Measurements from ENCODE around the gene MFNG. TPM values are rescaled to one million over a fixed set of nuclear protein-coding genes. Genes with fewer than 3 reads are reported as not detected.

The MFNG gene
- total RNA-seq, 4 donors from 2014 or later = 11.7 to 24.9 (median 19.4) TPM

DNA sequence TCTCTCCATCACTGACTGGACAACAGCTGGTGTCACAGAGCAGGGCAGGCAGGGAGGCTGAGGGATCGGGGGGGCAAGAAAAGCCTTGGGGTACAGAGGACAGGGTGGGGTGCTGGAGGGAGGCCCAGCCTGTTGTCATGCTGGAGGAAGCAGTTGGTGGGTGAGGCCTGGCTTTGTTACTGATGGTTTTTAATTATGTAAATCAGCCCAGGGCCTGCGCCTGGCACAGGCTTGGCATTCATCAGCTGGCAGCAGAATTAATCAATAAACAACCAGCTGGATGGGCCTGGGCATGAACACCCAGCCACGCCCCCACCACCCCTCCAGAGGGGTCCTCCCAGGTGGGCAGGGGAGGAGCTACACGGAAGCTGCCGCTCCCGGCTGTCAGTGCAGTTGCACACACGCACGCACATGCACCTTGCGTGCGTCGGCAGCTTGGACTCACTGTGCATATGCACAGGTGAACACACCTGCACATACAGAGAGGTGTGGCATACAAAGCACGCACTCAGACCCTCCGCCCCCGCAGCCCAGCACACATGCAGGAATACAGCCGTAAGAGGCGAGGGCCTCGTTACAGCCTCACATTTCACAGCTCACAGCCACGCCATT is 37.6 kb downstream of the MFNG start:
- no peak for DNase-seq (ENCODE audit: low spot score in 2 of 2)
- peaks cover 0 to 13% (median 2%) of the 10 kb centered on the region in 4 donors for H3K9me3 ChIP-seq
- H3K27ac ChIP-seq = no peak overlapping the region
- peaks cover 0 to 24% of the 10 kb centered on the region in 2 donors for H3K27me3 ChIP-seq
- H3K4me1 ChIP-seq = no peaks in the 10 kb centered on the region
- TF ChIP-seq EP300 (IDR thresholded peaks at IDR 0.05) (no peak), POLR2A (IDR thresholded peaks at IDR 0.05) (no peak)
- TF ChIP-seq, protein P1, sequence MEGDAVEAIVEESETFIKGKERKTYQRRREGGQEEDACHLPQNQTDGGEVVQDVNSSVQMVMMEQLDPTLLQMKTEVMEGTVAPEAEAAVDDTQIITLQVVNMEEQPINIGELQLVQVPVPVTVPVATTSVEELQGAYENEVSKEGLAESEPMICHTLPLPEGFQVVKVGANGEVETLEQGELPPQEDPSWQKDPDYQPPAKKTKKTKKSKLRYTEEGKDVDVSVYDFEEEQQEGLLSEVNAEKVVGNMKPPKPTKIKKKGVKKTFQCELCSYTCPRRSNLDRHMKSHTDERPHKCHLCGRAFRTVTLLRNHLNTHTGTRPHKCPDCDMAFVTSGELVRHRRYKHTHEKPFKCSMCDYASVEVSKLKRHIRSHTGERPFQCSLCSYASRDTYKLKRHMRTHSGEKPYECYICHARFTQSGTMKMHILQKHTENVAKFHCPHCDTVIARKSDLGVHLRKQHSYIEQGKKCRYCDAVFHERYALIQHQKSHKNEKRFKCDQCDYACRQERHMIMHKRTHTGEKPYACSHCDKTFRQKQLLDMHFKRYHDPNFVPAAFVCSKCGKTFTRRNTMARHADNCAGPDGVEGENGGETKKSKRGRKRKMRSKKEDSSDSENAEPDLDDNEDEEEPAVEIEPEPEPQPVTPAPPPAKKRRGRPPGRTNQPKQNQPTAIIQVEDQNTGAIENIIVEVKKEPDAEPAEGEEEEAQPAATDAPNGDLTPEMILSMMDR (IDR thresholded peaks at IDR 0.05) = no peak
- H3K36me3 ChIP-seq = no peaks in the 10 kb centered on the region
- 77 to 79% methylated on average over 18 of the region's 18 CpGs for WGBS, 2 donors
- no peak overlapping the region for H3K4me3 ChIP-seq

DNA sequence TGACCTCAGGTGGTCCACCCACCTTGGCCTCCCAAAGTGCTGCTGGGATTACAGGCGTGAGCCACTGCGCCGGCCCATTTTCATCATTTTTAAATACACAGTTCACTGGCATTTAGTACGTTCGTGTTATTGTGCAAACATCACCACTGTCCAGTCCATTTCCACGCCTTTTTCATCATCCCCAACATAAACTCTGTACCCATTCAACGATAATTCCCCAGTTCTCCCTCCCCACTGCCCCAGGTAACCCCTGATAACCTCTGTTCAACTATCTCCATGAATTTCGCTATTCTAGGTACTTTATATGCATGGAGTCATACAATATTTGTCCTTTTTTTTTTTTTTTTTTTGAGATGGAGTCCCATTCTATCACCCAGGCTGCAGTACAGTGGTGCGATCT is 40.7 kb downstream of the MFNG start:
- peaks cover 0 to 21% of the 10 kb centered on the region in 2 donors for H3K27me3 ChIP-seq
- H3K4me1 ChIP-seq = no peaks in the 10 kb centered on the region
- no peak for DNase-seq (ENCODE audit: low spot score in 2 of 2)
- no peaks in the 10 kb centered on the region for H3K36me3 ChIP-seq
- H3K27ac ChIP-seq = no peak overlapping the region
- H3K9me3 ChIP-seq = peaks cover 0 to 15% (median 0%) of the 10 kb centered on the region in 4 donors
- TF ChIP-seq, protein P1 (IDR thresholded peaks at IDR 0.05) = no peak
- TF ChIP-seq EP300 (IDR thresholded peaks at IDR 0.05) (no peak), POLR2A (IDR thresholded peaks at IDR 0.05) (no peak)
- H3K4me3 ChIP-seq = no peak overlapping the region
- 84 to 89% methylated on average over 9 of the region's 9 CpGs for WGBS, 2 donors

DNA sequence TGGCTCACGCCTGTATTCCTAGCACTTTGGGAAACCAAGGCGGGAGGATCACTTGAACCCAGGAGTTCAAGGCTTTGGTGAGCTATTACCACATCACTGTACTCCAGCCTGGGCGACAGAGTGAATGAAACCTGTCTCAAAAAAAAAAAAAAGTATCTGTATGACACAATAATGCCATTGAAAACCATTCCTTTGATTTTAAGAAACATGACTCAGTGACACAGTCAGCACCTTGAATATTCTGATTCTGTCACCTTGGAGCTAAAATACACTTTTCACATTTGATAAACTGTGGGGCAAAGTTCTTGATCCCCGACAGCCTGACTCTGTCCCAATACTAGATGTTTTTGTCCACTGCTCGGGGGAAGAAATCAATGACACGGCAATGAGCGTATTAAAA is 42.2 kb downstream of the MFNG start:
- WGBS, 2 donors = 74 to 79% methylated on average over 7 of the region's 7 CpGs

DNA sequence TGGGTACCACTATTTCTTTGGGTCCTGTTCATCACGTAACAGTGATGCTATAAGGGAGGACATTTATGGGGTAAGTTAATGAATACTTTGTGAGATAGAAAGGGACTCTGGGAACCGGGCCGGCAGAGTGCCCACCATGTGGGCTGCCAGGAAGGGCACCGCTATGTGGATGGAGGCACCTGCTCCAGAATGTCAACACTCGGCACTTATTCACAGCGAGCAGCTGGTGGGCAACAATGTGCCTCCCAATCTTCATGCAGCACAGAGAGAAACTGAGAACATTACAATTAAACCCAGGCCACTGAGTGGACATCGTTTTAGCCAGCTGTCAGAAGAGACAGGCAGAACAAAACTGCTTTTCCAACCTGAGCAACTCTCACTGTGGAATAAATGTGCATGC is 43.1 kb downstream of the MFNG start:
- Histone ChIP-seq H3K9me3 (peaks cover 0 to 22% (median 0%) of the 10 kb centered on the region in 4 donors), H3K36me3 (no peaks in the 10 kb centered on the region), H3K4me3 (no peak overlapping the region), H3K4me1 (no peaks in the 10 kb centered on the region), H3K27ac (no peak overlapping the region), H3K27me3 (peaks cover 0 to 14% of the 10 kb centered on the region in 2 donors)
- WGBS, 2 donors = 80% methylated on average over 7 of the region's 7 CpGs
- TF ChIP-seq, protein P1 (IDR thresholded peaks at IDR 0.05) = no peak
- no peak for TF ChIP-seq POLR2A (IDR thresholded peaks at IDR 0.05)
- TF ChIP-seq EP300 (IDR thresholded peaks at IDR 0.05) = no peak
- DNase-seq (ENCODE audit: low spot score in 2 of 2) = no peak

More for the DNA sequence above, 42.2 kb downstream of the MFNG start:
- no peak for DNase-seq (ENCODE audit: low spot score in 2 of 2)
- H3K36me3 ChIP-seq = no peaks in the 10 kb centered on the region
- peaks cover 0 to 16% of the 10 kb centered on the region in 2 donors for H3K27me3 ChIP-seq
- no peak overlapping the region for H3K4me3 ChIP-seq
- no peak for TF ChIP-seq EP300 (IDR thresholded peaks at IDR 0.05)
- TF ChIP-seq POLR2A (IDR thresholded peaks at IDR 0.05) = no peak
- TF ChIP-seq, protein P1 (IDR thresholded peaks at IDR 0.05) = no peak
- H3K4me1 ChIP-seq = no peaks in the 10 kb centered on the region
- no peak overlapping the region for H3K27ac ChIP-seq
- peaks cover 0 to 22% (median 0%) of the 10 kb centered on the region in 4 donors for H3K9me3 ChIP-seq

DNA sequence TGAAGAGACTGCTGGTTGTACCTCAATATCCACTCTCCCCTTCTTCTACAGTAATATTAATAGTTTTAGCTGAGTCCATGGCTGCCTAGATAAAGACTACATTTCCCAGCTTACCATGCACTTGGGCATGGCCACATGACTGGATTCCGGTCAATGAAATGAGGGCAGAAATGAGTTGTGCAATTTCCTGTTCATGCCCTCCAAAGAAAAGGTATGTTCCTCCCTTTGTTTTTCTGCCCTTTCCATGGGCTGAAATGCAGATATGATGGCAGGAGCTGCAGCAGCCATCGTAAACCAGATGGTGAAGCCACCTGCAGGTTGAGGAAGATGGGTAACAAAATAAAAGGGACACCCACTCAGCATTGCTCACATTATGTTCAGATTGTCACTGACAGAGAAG is 43.6 kb downstream of the MFNG start:
- Histone ChIP-seq H3K4me1 (no peaks in the 10 kb centered on the region), H3K4me3 (no peak overlapping the region), H3K36me3 (no peaks in the 10 kb centered on the region), H3K9me3 (peaks cover 0 to 22% (median 0%) of the 10 kb centered on the region in 4 donors), H3K27me3 (peaks cover 0 to 13% of the 10 kb centered on the region in 2 donors), H3K27ac (no peak overlapping the region)
- WGBS, 2 donors = 74 to 83% methylated on average over 2 of the region's 2 CpGs
- no peak for DNase-seq (ENCODE audit: low spot score in 2 of 2)
- TF ChIP-seq POLR2A (IDR thresholded peaks at IDR 0.05) (no peak), EP300 (IDR thresholded peaks at IDR 0.05) (no peak)
- TF ChIP-seq, protein P1 (IDR thresholded peaks at IDR 0.05) = no peak
